KBM-7 (cell line): Measurements from ENCODE around the gene CLCN6.
A peak's percentile ranks its signal among the peaks of the same experiment; 100 is the strongest.

Experiments used
- DNase-seq: peaks from one replicate; pipeline ENCODE4 v3.0.0-alpha.2; 2015
- in situ Hi-C: fragments of 300-500 bp; cut with MboI; formaldehyde crosslinking; loops from 2 replicates; pipeline ENCODE4 v1.14.3; 2020; ENCODE audit warnings: low sequenced_read_pairs, low pct_unique_long_range_greater_than_20kb, mixed read lengths

CLCN6 gene

GRCh38 chr1:11841245-11842153 is 35.5 kb downstream of the CLCN6 start:
- DNase-seq: no peak
- in situ Hi-C loops: no loop called here

- peak; percentile 91 for DNase-seq
Observed at GRCh38 chr1:11842154-11843041, 36.4 kb downstream of the CLCN6 start.

GRCh38 chr1:11845641-11846335 is 39.8 kb downstream of the CLCN6 start:
- DNase-seq: peak; percentile 26
- in situ Hi-C loops: no loop called here

More at GRCh38 chr1:11842154-11843041, 36.4 kb downstream of the CLCN6 start:
- in situ Hi-C loops: no loop called here

GRCh38 chr1:11847667-11848372 is 41.8 kb downstream of the CLCN6 start, which contains the start of gene NPPA:
NPPA (minus strand) TSS chr1:11847783; CDS start chr1:11847684, 99 bp downstream.
- in situ Hi-C loops: no loop called here
- DNase-seq: no peak

- in situ Hi-C loops: no loop called here
- no peak for DNase-seq
Observed at GRCh38 chr1:11848373-11848700, 42.3 kb downstream of the CLCN6 start.

GRCh38 chr1:11850156-11850555 is 44.2 kb downstream of the CLCN6 start:
- no peak for DNase-seq
- in situ Hi-C loops: no loop called here

GRCh38 chr1:11851180-11851579 is 45.2 kb downstream of the CLCN6 start:
- in situ Hi-C loops: no loop called here
- peak; percentile 74 for DNase-seq

GRCh38 chr1:11854519-11854918 is 48.5 kb downstream of the CLCN6 start:
- DNase-seq: no peak
- in situ Hi-C loops: no loop called here

- DNase-seq: no peak
- in situ Hi-C loops: no loop called here
Observed at GRCh38 chr1:11855430-11855829, 49.4 kb downstream of the CLCN6 start.

- no peak for DNase-seq
- in situ Hi-C loops: no loop called here
Observed at GRCh38 chr1:11856698-11857097, 50.7 kb downstream of the CLCN6 start.

GRCh38 chr1:11857164-11857851 is 51.3 kb downstream of the CLCN6 start:
- in situ Hi-C loops: no loop called here
- DNase-seq: no peak

- in situ Hi-C loops: no loop called here
- no peak for DNase-seq
Observed at GRCh38 chr1:11858158-11858557, 52.2 kb downstream of the CLCN6 start.

- no peak for DNase-seq
- in situ Hi-C loops: no loop called here
Observed at GRCh38 chr1:11858613-11858967, 52.6 kb downstream of the CLCN6 start, which contains the start of gene NPPB. NPPB (minus strand) TSS chr1:11858945; CDS start chr1:11858833, 112 bp downstream.

- DNase-seq: peak; percentile 58
Observed at GRCh38 chr1:11858968-11859871, 53.2 kb downstream of the CLCN6 start.

GRCh38 chr1:11860083-11860482 is 54.1 kb downstream of the CLCN6 start:
- DNase-seq: no peak
- in situ Hi-C loops: no loop called here

More at GRCh38 chr1:11858968-11859871, 53.2 kb downstream of the CLCN6 start:
- in situ Hi-C loops: no loop called here

GRCh38 chr1:11860587-11860986 is 54.6 kb downstream of the CLCN6 start:
- in situ Hi-C loops: no loop called here
- no peak for DNase-seq

- DNase-seq: no peak
- in situ Hi-C loops: no loop called here
Observed at GRCh38 chr1:11862890-11863289, 56.9 kb downstream of the CLCN6 start.
